ENCODE measurements around the gene HOXA2. TPM values are rescaled to one million over a fixed set of nuclear protein-coding genes. Genes with fewer than 3 reads are reported as not detected.

HOXA2 gene
- total and polyA plus RNA-seq, 2 donors (not counting 1 experiment from before 2014, with no cell fraction given) = 1.3 to 2.6 TPM

DNA sequence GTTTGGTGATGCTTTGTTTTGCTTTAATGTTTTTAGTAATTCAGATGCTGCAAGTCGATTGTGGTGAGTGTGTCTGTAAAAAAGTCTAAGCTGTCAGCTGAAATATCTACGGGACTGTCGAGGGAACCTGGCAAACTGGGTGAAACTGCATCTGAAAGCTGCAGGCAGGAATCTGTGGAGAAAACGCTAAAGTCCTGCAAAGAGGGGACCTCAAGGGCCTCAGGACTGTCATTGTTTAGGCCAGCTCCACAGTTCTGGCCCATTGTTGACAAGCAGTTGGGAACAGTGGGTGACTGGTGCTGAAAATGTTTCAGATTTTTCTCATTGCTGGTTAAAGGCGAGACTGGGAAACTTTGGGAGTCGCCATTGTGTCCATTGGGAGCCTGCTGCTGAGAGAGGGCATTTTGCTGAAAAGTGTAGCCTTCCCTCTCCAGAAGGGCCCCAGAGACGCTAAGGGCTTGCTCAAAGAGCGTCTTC lies 1.8 kb downstream of the HOXA2 start:
- DNase-seq (ENCODE audit: low read depth in 2 of 2) = peak; percentile 45 to 68
- Histone ChIP-seq H3K9me3 (ENCODE audit: control insufficient read depth, insufficient read depth, low read depth, low read length) (no peaks in the 10 kb centered on the region), H3K27me3 (ENCODE audit: control insufficient read depth, insufficient read depth, low read length) (no peaks in the 10 kb centered on the region), H4K20me1 (ENCODE audit: control insufficient read depth, extremely low read depth, insufficient read depth, low read length) (no peaks in the 10 kb centered on the region), H3K27ac (ENCODE audit: insufficient read depth, low read length) (peak overlapping the region; percentile 95), H3K4me2 (ENCODE audit: extremely low read depth, insufficient read depth, low read length) (peak overlapping the region; percentile 97), H3K79me2 (ENCODE audit: control insufficient read depth, insufficient read depth, low read length) (peaks cover 83% of the 10 kb centered on the region), H3K4me3 (replicated peaks in 1 of 4; ENCODE audit: control extremely low read depth in 1 of 4, insufficient read depth in 1 of 4, low read depth in 3 of 4, low read length in 4 of 4) (peak overlapping the region; percentile 52 to 93 (median 81)), H3K36me3 (ENCODE audit: control insufficient read depth, insufficient read depth, low read length) (no peaks in the 10 kb centered on the region), H3K9ac (ENCODE audit: insufficient read depth, low read length) (peak overlapping the region; percentile 74), H2AFZ (ENCODE audit: low read length) (no peak overlapping the region), H3K4me1 (ENCODE audit: control insufficient read depth, extremely low read depth, insufficient read depth, low read length) (peaks cover 21% of the 10 kb centered on the region)
- no peak for TF ChIP-seq EZH2 (IDR thresholded peaks at IDR 0.05; ENCODE audit: low read length, missing control alignments)
- TF ChIP-seq, protein P1, sequence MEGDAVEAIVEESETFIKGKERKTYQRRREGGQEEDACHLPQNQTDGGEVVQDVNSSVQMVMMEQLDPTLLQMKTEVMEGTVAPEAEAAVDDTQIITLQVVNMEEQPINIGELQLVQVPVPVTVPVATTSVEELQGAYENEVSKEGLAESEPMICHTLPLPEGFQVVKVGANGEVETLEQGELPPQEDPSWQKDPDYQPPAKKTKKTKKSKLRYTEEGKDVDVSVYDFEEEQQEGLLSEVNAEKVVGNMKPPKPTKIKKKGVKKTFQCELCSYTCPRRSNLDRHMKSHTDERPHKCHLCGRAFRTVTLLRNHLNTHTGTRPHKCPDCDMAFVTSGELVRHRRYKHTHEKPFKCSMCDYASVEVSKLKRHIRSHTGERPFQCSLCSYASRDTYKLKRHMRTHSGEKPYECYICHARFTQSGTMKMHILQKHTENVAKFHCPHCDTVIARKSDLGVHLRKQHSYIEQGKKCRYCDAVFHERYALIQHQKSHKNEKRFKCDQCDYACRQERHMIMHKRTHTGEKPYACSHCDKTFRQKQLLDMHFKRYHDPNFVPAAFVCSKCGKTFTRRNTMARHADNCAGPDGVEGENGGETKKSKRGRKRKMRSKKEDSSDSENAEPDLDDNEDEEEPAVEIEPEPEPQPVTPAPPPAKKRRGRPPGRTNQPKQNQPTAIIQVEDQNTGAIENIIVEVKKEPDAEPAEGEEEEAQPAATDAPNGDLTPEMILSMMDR (conservative IDR thresholded peaks at IDR 0.05 in 1 of 2, IDR thresholded peaks at IDR 0.05 in 1 of 2; ENCODE audit: low read depth in 1 of 2, low read length in 2 of 2) = no peak

DNA sequence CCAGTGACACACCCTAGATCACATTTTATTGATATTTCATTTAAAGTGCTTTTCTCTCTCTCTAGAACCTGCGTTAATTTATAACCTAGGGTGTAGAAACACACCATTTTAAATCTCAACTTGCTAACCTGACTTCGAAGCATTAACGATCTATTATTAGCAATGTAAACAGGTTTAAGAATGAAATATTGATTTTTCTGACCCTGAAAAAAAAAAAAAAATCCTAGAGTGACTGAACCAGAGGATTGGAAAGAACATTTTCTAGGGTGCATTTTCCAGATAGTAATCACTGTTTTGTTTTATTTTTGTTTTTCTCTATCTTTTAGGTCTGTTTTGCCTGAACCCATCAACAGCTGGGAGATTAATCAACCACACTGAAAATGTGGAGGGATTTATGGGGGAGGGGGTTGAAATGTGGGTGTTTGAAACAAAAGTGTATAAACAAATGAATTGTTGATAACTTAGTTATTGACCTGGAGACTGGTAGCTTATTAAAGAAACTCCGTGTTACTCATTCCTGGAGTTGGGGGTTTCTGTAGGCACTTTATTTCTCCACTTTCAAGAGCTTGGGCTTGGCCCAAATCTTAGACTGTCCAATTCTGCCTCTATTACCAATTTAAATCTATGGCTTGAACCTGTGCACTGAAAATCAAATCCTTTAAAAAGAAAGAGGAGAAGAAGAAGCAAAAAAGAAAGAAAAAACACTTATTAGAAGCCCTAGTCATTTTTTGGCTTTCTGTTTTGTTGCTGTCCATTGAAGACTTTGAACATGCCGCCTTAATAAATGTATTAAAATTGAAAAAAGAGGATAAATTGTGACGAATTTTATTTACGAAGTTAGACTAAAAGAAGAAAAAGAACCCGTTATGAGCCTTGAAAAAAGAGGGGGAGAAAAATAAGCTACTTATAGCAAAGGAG lies 2.8 kb downstream of the HOXA2 start:
- peak overlapping the region; percentile 77 for H3K9ac ChIP-seq (ENCODE audit: insufficient read depth, low read length)
- DNase-seq (ENCODE audit: low read depth in 2 of 2) = peak; percentile 36 to 50
- H3K4me3 ChIP-seq (replicated peaks in 1 of 4; ENCODE audit: control extremely low read depth in 1 of 4, insufficient read depth in 1 of 4, low read depth in 3 of 4, low read length in 4 of 4) = peak overlapping the region; percentile 70 to 93 (median 84)
- H4K20me1 ChIP-seq (ENCODE audit: control insufficient read depth, extremely low read depth, insufficient read depth, low read length) = no peaks in the 10 kb centered on the region
- no peaks in the 10 kb centered on the region for H3K36me3 ChIP-seq (ENCODE audit: control insufficient read depth, insufficient read depth, low read length)
- peak overlapping the region; percentile 97 for H3K4me2 ChIP-seq (ENCODE audit: extremely low read depth, insufficient read depth, low read length)
- peak overlapping the region; percentile 95 for H3K27ac ChIP-seq (ENCODE audit: insufficient read depth, low read length)
- no peaks in the 10 kb centered on the region for H3K27me3 ChIP-seq (ENCODE audit: control insufficient read depth, insufficient read depth, low read length)
- H3K4me1 ChIP-seq (ENCODE audit: control insufficient read depth, extremely low read depth, insufficient read depth, low read length) = peaks cover 13% of the 10 kb centered on the region
- H3K79me2 ChIP-seq (ENCODE audit: control insufficient read depth, insufficient read depth, low read length) = peaks cover 76% of the 10 kb centered on the region
- no peaks in the 10 kb centered on the region for H3K9me3 ChIP-seq (ENCODE audit: control insufficient read depth, insufficient read depth, low read depth, low read length)
- no peak for TF ChIP-seq EZH2 (IDR thresholded peaks at IDR 0.05; ENCODE audit: low read length, missing control alignments)
- TF ChIP-seq, protein P1 (conservative IDR thresholded peaks at IDR 0.05 in 1 of 2, IDR thresholded peaks at IDR 0.05 in 1 of 2; ENCODE audit: low read depth in 1 of 2, low read length in 2 of 2) = no peak
- H2AFZ ChIP-seq (ENCODE audit: low read length) = no peak overlapping the region

DNA sequence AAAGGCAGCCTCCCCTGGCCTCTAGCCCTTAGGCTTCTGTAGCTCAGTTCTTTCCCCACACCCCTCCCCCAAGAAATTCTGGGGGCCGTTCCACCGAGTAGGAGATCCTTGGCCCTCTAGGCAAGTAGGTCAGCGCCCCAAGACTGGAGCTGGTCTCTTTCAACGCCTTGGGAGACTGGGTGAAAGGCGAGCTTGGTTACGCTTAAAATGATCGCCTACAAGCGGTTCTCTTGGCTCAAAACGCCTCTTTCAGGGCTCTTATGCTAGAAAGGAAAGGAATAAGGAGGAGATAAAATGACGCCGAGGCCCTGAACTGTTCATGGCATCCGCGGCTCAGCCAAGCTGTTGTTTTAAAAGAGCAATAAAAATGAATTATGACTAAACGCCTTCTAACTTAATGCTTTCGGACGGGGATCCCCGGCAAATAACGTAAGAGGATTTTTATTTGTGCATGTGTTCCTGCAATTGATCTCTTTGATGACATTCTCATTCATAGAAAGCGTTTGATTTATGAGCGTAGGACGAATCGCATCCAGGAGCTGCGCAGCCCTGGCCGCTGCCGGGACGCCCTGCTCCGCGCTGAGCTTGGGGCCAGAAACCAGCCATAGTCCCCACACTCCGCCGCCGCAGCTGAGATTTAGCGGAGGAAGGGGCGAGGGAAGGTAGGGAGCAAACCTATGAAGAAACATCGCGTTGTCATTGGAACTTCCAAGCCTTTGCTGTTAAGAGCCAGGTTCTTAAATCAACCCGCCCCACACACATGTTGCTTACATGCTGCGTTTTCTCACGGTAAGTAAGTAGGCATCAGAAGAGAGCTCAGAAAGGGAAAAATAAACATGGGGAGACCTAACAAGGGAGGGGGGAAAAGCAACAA lies 3.7 kb downstream of the HOXA2 start:
- peak overlapping the region; percentile 95 for H3K27ac ChIP-seq (ENCODE audit: insufficient read depth, low read length)
- H3K4me1 ChIP-seq (ENCODE audit: control insufficient read depth, extremely low read depth, insufficient read depth, low read length) = peaks cover 11% of the 10 kb centered on the region
- no peak overlapping the region for H2AFZ ChIP-seq (ENCODE audit: low read length)
- no peaks in the 10 kb centered on the region for H3K9me3 ChIP-seq (ENCODE audit: control insufficient read depth, insufficient read depth, low read depth, low read length)
- H3K4me3 ChIP-seq (replicated peaks in 1 of 4; ENCODE audit: control extremely low read depth in 1 of 4, insufficient read depth in 1 of 4, low read depth in 3 of 4, low read length in 4 of 4) = peak overlapping the region; percentile 70 to 93 (median 84)
- TF ChIP-seq, protein P1 (conservative IDR thresholded peaks at IDR 0.05 in 1 of 2, IDR thresholded peaks at IDR 0.05 in 1 of 2; ENCODE audit: low read depth in 1 of 2, low read length in 2 of 2) = no peak
- no peak for TF ChIP-seq EZH2 (IDR thresholded peaks at IDR 0.05; ENCODE audit: low read length, missing control alignments)
- peak overlapping the region; percentile 77 for H3K9ac ChIP-seq (ENCODE audit: insufficient read depth, low read length)
- no peaks in the 10 kb centered on the region for H3K36me3 ChIP-seq (ENCODE audit: control insufficient read depth, insufficient read depth, low read length)
- H3K79me2 ChIP-seq (ENCODE audit: control insufficient read depth, insufficient read depth, low read length) = peaks cover 71% of the 10 kb centered on the region
- peak; percentile 69 to 93 for DNase-seq (ENCODE audit: low read depth in 2 of 2)
- H3K27me3 ChIP-seq (ENCODE audit: control insufficient read depth, insufficient read depth, low read length) = no peaks in the 10 kb centered on the region
- peak overlapping the region; percentile 97 for H3K4me2 ChIP-seq (ENCODE audit: extremely low read depth, insufficient read depth, low read length)
- H4K20me1 ChIP-seq (ENCODE audit: control insufficient read depth, extremely low read depth, insufficient read depth, low read length) = no peaks in the 10 kb centered on the region
